Measurements from ENCODE around the gene SIDT1. TPM values are rescaled to one million over a fixed set of nuclear protein-coding genes. Genes with fewer than 3 reads are reported as not detected.

SIDT1 gene
- polyA plus RNA-seq, 1 donor: 3.8 TPM

GRCh38 chr3:113545594-113545993 is 13.2 kb downstream of the SIDT1 start:
- DNase-seq: no peak

GRCh38 chr3:113546414-113546893 is 14.1 kb downstream of the SIDT1 start:
- DNase-seq: no peak

GRCh38 chr3:113548501-113548900 is 16.1 kb downstream of the SIDT1 start:
- no peak for DNase-seq

GRCh38 chr3:113551820-113552219 is 19.5 kb downstream of the SIDT1 start:
- DNase-seq: no peak

- no peak for DNase-seq
Measured at GRCh38 chr3:113552851-113553250, 20.5 kb downstream of the SIDT1 start.

GRCh38 chr3:113555138-113555537 is 22.8 kb downstream of the SIDT1 start:
- no peak for DNase-seq

- no peak for DNase-seq
Measured at GRCh38 chr3:113556316-113556945, 24.1 kb downstream of the SIDT1 start.

GRCh38 chr3:113556946-113557335 is 24.6 kb downstream of the SIDT1 start:
- DNase-seq: no peak

GRCh38 chr3:113557374-113557773 is 25.0 kb downstream of the SIDT1 start:
- no peak for DNase-seq

- no peak for DNase-seq
Measured at GRCh38 chr3:113559009-113559408, 26.7 kb downstream of the SIDT1 start.

GRCh38 chr3:113560271-113560670 is 27.9 kb downstream of the SIDT1 start:
- DNase-seq: no peak

GRCh38 chr3:113560831-113561623 is 28.7 kb downstream of the SIDT1 start:
- DNase-seq: peak; percentile 80

- DNase-seq: no peak
Measured at GRCh38 chr3:113565555-113565954, 33.2 kb downstream of the SIDT1 start.

- DNase-seq: no peak
Measured at GRCh38 chr3:113570158-113570557, 37.8 kb downstream of the SIDT1 start.

- no peak for DNase-seq
Measured at GRCh38 chr3:113571360-113571759, 39.0 kb downstream of the SIDT1 start.

GRCh38 chr3:113573728-113574127 is 41.4 kb downstream of the SIDT1 start:
- no peak for DNase-seq

GRCh38 chr3:113574213-113574612 is 41.9 kb downstream of the SIDT1 start:
- no peak for DNase-seq

GRCh38 chr3:113575206-113575605 is 42.9 kb downstream of the SIDT1 start:
- DNase-seq: no peak

- DNase-seq: no peak
Measured at GRCh38 chr3:113585228-113585627, 52.9 kb downstream of the SIDT1 start.

GRCh38 chr3:113585720-113586119 is 53.4 kb downstream of the SIDT1 start:
- no peak for DNase-seq

GRCh38 chr3:113588806-113589205 is 56.5 kb downstream of the SIDT1 start:
- no peak for DNase-seq

GRCh38 chr3:113589971-113590370 is 57.6 kb downstream of the SIDT1 start:
- no peak for DNase-seq

- DNase-seq: no peak
Measured at GRCh38 chr3:113590983-113591382, 58.6 kb downstream of the SIDT1 start.

- no peak for DNase-seq
Measured at GRCh38 chr3:113594066-113594465, 61.7 kb downstream of the SIDT1 start.
